Measurements from ENCODE around the gene TDRD5. TPM values are rescaled to one million over a fixed set of nuclear protein-coding genes. Genes with fewer than 3 reads are reported as not detected.

The TDRD5 gene
- total RNA-seq: not detected

DNA sequence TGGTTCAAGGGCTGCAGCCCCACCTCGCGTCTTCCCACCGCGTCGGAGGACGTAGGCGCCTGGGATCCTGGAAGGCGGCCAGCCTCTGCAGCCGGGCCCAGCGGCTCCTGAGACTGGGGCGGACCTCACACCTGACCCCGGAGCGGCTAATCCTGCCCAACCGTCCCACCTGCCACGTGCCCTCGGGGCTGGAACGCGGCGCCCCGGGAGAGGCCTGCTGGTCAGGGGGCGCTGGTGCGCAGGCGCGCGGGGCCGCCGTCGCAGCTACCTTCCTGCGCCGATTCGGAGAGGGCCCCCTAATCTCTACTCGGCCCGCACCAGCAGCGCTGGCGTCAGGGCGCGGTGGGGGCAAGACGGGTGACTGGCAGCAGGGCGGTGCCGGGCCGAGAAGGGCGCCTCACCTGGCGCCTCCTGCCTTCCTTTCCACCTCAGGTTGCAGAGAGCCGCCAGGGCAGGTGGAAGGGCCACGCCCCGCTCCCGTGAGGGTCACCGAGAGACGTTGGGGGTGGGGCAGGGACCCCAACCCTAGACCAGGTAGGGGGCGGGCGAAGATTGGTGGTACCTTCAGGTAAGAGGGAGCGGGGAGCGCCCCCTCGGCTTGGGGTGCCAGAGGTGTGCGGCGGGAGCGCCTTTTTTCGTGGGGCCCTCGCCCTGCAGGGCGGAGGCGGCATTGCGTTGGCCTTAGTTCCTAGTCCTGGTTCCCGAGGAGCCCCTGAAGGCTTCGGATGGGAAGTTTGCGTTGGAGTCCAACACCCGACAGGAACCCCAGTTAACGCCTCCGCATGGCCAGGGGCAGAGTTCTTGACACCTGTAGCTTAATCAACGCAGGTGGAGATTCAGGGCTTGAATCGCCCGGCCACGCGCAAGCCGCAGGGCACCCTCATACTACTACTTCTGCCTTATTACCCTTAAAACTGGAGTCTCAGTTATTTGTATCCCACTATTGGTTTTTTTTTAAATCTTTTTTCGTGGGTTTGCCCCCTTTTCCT lies at the start of gene TDRD5:
TDRD5 (plus strand) TSS at position 241 of the 989 bp plus-strand sequence. CDS start 784 bp downstream, outside the sequence.
- DNase-seq (ENCODE audit: low spot score) (no peak), ATAC-seq (no peak)
- intact Hi-C loops (cut with DNase I): no loop called here

GRCh38 chr1:179545321-179545720 lies 46.3 kb upstream of the TDRD5 start:
- DNase-seq (ENCODE audit: low spot score) (no peak), ATAC-seq (no peak)
- intact Hi-C loops (cut with DNase I): no loop called here

- ATAC-seq: no peak
- intact Hi-C loops (cut with DNase I): no loop called here
- DNase-seq (ENCODE audit: low spot score): no peak
Observed at GRCh38 chr1:179547021-179547535, 44.6 kb upstream of the TDRD5 start.

- intact Hi-C loops (cut with DNase I): no loop called here
- DNase-seq (ENCODE audit: low spot score): no peak
- ATAC-seq: no peak
Observed at GRCh38 chr1:179548666-179549367, 42.8 kb upstream of the TDRD5 start.

- ATAC-seq: no peak
- intact Hi-C loops (cut with DNase I): no loop called here
- DNase-seq (ENCODE audit: low spot score): no peak
Observed at GRCh38 chr1:179549368-179549700, 42.3 kb upstream of the TDRD5 start.

- no peak for DNase-seq (ENCODE audit: low spot score)
- intact Hi-C loops (cut with DNase I): no loop called here
- ATAC-seq: peak; percentile 57
Observed at GRCh38 chr1:179550746-179551682, 40.6 kb upstream of the TDRD5 start.

DNA sequence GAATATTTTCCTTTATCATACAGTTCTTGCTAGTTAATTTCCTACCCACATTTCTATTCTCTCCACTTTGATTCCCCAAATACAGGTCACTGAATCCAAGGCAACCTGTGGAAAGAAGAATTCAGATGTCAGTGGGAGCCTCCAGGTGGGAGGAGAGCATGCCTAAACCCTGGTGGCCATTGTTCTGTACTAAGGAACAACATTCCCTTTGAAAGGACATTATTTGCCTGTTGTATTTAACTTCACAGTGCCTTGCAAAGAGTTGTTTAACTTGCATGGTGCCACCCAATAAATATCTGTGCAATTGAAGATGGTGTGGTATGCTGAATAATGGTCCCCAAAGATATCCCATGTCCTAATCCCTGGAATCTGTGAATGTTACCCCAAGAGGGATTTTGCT lies 37.2 kb upstream of the TDRD5 start:
- intact Hi-C loops (cut with DNase I): no loop called here
- DNase-seq (ENCODE audit: low spot score) (no peak), ATAC-seq (no peak)

DNA sequence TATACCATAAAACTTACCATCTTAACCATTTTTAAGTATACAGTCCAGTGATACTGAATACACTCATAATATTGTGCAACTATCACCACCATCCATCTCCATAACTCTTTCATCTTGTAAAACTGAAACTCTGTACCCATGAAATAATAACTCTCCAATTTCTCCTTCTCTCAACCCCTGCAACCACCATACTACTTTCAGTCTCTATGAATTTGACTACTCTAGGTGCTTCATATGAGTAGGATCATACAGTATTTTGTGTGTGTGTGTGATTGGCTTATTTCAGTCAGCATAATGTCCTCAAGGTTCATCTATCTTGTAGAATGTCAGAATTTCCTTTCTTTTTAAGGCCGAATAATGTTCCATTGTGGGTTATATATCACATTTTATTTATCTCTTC lies 33.6 kb upstream of the TDRD5 start:
- ATAC-seq: no peak
- intact Hi-C loops (cut with DNase I): no loop called here
- DNase-seq (ENCODE audit: low spot score): no peak

DNA sequence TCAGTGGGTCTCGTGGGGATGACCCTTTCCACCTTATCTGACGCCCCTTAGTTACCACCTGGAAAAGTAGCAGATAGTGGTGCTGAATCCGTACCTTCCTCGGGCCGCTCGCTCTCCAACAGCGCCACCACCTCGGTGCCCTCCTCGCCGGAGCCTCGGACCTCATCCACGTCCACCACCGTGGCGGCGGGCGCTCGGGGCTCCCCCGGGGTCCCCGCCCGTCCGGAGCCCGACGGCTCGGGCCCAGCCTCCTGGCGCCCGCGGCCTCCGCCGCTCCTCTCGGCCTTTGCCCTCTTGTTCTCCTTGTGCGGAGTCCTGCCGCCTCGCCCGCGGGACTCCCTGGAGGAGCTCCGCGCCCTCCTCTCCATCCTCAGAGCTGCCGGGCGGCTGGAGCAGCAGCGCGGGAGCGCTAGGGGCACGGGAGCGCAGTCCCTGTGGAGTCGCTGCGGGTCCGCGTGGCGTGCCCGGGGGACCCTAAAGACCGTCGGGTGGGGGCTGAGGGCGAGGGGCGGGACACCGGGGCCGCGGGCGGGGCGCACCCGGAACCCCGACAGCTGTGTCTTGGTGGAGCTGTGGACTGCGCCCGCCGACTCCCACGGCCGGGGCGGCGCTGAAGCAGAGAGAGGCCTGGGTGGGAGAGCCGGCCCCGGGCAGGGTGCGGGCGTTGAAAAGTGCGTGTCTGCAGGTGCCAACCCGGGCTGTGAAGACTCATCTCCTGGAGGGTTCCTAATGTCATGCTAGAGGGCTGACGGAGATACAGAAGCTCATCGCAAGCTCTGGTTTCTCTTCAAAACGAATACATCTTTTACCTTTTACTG lies 15.9 kb upstream of the TDRD5 start, which contains the start of gene NPHS2:
NPHS2 (minus strand) TSS at position 452 of the 818 bp plus-strand sequence; CDS start at position 368, 84 bp downstream.
- no peak for DNase-seq (ENCODE audit: low spot score)
- intact Hi-C loops (cut with DNase I): no loop called here
- no peak for ATAC-seq

GRCh38 chr1:179576509-179576908 lies 15.1 kb upstream of the TDRD5 start:
- intact Hi-C loops (cut with DNase I): no loop called here
- no peak for ATAC-seq
- no peak for DNase-seq (ENCODE audit: low spot score)

DNA sequence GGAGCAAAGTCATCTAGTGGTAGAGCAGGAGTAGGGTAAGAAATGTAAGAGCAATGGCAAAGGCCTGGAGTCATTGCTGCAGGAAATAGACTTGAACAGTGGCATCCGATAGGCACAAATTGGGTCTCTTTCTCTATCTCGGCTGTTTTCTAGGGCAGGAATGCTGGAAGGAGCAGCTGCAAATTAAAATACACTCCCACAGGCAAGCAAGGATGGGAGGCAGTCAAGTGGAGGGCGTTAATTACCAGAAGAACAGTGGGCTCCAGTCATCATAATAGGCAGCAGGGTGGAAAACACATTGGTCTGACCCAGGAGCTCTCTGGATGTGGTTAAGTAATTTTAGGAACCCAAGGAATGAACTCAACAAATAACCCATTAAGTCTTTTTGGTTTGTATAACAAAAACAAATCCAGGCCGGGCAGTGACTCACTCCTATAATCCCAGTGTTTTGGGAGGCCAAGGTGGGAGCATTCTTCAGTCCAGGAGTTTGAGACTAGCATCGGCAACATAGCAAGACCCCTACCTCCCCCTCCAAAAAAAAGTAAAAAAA lies 7.8 kb upstream of the TDRD5 start:
- no peak for ATAC-seq
- intact Hi-C loops (cut with DNase I): no loop called here

GRCh38 chr1:179586107-179586823 lies 5.4 kb upstream of the TDRD5 start:
- intact Hi-C loops (cut with DNase I): no loop called here
- ATAC-seq (peak; percentile 77), DNase-seq (ENCODE audit: low spot score) (no peak)

More for the DNA sequence above, 7.8 kb upstream of the TDRD5 start:
- no peak for DNase-seq (ENCODE audit: low spot score)

DNA sequence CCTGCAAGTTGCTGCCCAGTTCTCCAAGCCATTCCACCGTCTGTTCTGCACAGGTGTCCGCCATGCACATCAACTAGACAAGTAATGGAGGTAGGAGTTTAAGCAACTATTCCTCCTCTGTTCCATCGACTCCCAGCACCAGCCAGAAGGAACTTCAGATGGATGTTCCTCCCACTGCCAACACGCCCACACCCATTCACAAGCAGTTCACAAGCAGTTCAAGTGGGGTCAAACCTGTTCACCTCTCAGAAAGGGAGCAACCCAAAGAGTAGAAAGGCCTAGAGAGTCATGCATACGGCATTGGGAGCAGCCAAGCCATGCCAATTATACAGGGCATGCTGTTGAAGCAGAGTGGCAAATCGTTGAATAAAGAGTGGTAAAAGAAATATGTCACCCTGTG lies 4.3 kb upstream of the TDRD5 start:
- intact Hi-C loops (cut with DNase I): no loop called here
- no peak for ATAC-seq

DNA sequence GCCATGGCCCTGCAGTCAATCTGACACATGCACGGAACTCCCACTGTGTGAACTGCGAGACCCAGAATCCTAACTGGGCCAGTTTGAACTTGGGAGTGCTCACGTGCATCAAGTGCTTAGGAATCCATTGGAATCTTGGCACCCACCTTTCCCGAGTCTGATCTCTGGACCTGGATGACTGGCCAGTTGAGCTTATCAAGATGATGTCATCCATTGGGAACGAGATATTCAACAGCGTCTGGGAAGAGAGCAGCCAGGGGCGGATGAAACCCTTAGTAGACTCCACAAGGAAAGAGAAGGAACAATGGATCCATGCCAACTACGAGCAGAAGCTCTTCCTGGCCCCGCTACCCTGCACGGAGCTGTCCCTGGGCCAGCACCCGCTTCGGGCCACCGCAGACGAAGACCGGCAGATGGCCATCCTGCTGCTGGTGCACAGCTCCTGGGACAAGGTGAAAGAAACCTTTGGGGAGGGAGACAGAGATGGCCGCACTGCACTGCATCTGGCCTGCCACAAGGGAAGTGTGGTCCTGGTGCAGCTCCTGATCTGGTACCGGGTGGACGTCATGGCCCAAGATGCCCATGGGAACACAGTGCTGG lies 3.1 kb upstream of the TDRD5 start:
- intact Hi-C loops (cut with DNase I): no loop called here
- DNase-seq (ENCODE audit: low spot score) (no peak), ATAC-seq (no peak)

More for the DNA sequence above, 4.3 kb upstream of the TDRD5 start:
- no peak for DNase-seq (ENCODE audit: low spot score)

GRCh38 chr1:179589509-179589908 lies 2.1 kb upstream of the TDRD5 start:
- no peak for DNase-seq (ENCODE audit: low spot score)
- intact Hi-C loops (cut with DNase I): no loop called here
- ATAC-seq: no peak

- intact Hi-C loops (cut with DNase I): no loop called here
Observed at GRCh38 chr1:179590671-179591070, 961 bp upstream of the TDRD5 start.

GRCh38 chr1:179591253-179591591 lies 410 bp upstream of the TDRD5 start:
- DNase-seq (ENCODE audit: low spot score): no peak
- no peak for ATAC-seq
- intact Hi-C loops (cut with DNase I): no loop called here

More at GRCh38 chr1:179590671-179591070, 961 bp upstream of the TDRD5 start:
- DNase-seq (ENCODE audit: low spot score): no peak
- ATAC-seq: no peak
